NT2/D1 (cell line): ENCODE results near the gene CXADR.

Source experiments
- DNase-seq: peaks from one replicate; pipeline ENCODE4 v3.0.0-alpha.2; 2011; ENCODE audit warnings: low read depth, low spot score
- H3K27me3 ChIP-seq: 2 replicates; pipeline ENCODE4 v1.6.0; 2011; ENCODE audit warnings: mild to moderate bottlenecking; ENCODE audit not compliant: insufficient read length, insufficient read depth
- H3K36me3 ChIP-seq: 2 replicates; pipeline ENCODE4 v1.6.1; 2011; ENCODE audit warnings: mild to moderate bottlenecking, low read length, mixed read lengths; ENCODE audit not compliant: insufficient read depth, insufficient read length
- H3K4me1 ChIP-seq: 2 replicates; pipeline ENCODE4 v1.5.1; 2011; ENCODE audit not compliant: insufficient read depth, insufficient read length
- H3K4me3 ChIP-seq: 2 replicates; pipeline ENCODE4 v1.5.1; 2011; ENCODE audit warnings: low read depth; ENCODE audit not compliant: insufficient read length
- H3K9ac ChIP-seq: 2 replicates; pipeline ENCODE4 v1.6.0; 2011; ENCODE audit warnings: low read depth; ENCODE audit not compliant: insufficient read length
- H3K9me3 ChIP-seq: 2 replicates; pipeline ENCODE4 v1.5.1; 2011; ENCODE audit warnings: mild to moderate bottlenecking, low read length; ENCODE audit not compliant: insufficient read depth
- SUZ12 ChIP-seq: IDR thresholded peaks from 2 replicates; pipeline ENCODE4 v1.6.1; 2011; ENCODE audit not compliant: insufficient read length, insufficient read depth; ENCODE audit errors: extremely low read depth
- YY1 ChIP-seq: IDR thresholded peaks from 2 replicates; pipeline ENCODE4 v1.6.1; 2011; ENCODE audit not compliant: insufficient read length, insufficient read depth
- ZNF274 ChIP-seq: IDR thresholded peaks from 2 replicates; pipeline ENCODE4 v1.6.1; 2011; ENCODE audit warnings: mild to moderate bottlenecking, low read depth, low read length

CXADR gene

DNA sequence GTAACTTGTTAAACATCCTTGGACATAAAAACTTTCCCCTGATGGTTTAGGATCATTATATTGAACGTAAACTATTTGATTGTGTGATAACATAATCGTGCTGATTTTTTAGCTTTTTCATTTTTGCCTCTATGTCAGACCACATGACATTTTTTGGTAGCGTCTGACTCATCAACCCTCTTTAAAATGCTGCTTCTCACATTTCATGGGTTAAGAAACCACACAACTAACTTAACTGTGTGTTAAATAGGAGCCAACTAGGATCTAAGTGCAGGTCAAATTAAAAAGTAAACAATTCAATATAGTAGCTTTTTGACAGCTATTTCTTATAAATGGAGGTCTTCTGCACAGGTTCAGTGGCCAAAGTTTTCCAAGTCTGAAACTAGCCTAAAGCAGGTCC lies 90.0 kb downstream of the CXADR start:
- no peak for DNase-seq
- no peak for TF ChIP-seq ZNF274
- no peak for TF ChIP-seq SUZ12
- TF ChIP-seq YY1: no peak
- no peaks in the 10 kb centered on the region for H3K9me3 ChIP-seq
- H3K4me1 ChIP-seq: no peaks in the 10 kb centered on the region
- H3K9ac ChIP-seq: no peak overlapping the region
- no peaks in the 10 kb centered on the region for H3K27me3 ChIP-seq
- H3K36me3 ChIP-seq: peaks cover 99% of the 10 kb centered on the region
- no peak overlapping the region for H3K4me3 ChIP-seq

DNA sequence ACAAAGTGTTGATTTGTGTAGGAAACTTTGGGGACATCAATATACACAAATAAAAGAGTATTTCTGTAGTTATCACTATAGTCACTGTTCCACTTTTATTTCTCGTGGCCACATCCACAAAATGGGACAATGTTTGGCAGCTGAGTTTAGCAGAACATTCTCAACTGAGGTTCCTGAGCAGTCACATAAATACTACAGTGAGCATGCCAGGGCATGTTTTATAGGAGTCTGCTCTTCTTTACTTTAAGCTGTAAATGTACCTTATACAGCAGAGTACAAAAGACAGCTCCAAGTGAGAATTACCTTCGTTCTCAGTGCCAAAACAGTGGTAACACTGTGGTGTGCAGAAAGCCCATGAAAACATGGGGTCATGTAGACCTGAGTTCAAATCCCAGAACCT lies 94.8 kb downstream of the CXADR start:
- peaks cover 82% of the 10 kb centered on the region for H3K36me3 ChIP-seq
- TF ChIP-seq SUZ12 (no peak), YY1 (no peak), ZNF274 (no peak)
- DNase-seq: no peak
- no peak overlapping the region for H3K4me3 ChIP-seq
- no peaks in the 10 kb centered on the region for H3K27me3 ChIP-seq
- H3K9ac ChIP-seq: no peak overlapping the region
- H3K9me3 ChIP-seq: no peaks in the 10 kb centered on the region
- no peaks in the 10 kb centered on the region for H3K4me1 ChIP-seq

DNA sequence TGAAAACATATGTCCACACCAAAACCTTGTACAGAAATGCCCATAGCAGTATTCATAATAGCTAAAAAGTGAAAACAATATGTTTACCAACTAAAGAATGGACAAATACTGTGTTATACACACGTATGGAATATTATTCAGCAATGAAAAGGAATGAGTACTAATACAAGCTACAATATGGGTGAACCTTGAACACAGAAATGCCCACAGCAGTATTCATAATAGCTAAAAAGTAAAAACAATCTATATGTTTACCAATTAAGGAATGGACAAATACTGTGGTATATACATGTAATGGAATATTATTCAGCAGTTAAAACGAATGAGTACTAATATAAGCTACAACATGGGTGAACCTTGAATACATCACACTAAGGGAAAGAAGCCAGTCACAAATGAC lies 96.8 kb downstream of the CXADR start:
- H3K9ac ChIP-seq: no peak overlapping the region
- no peaks in the 10 kb centered on the region for H3K4me1 ChIP-seq
- H3K4me3 ChIP-seq: no peak overlapping the region
- H3K27me3 ChIP-seq: peaks cover 8% of the 10 kb centered on the region
- no peak for DNase-seq
- no peak for TF ChIP-seq ZNF274
- no peak for TF ChIP-seq YY1
- TF ChIP-seq SUZ12: no peak
- no peaks in the 10 kb centered on the region for H3K9me3 ChIP-seq
- H3K36me3 ChIP-seq: peaks cover 62% of the 10 kb centered on the region

DNA sequence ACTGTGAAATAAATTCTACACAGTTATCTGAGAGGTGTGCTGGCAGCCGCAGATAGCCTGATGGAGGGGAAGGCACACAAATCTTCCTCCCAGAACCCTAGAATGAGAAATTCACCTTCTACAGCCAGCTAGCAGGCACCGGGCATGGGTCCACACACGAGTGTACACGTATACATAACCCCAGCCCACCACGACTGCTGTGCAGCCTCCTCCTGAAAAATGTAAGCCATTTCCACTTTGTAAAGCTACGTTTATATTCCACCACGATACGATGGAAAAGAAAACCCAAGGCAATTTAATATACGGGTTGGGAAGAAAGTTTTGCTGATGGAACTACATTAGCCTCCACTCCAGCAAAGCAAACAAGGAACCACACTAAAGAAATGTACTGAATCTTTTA lies 98.1 kb downstream of the CXADR start:
- H3K9ac ChIP-seq: peak overlapping the region; percentile 93
- no peaks in the 10 kb centered on the region for H3K9me3 ChIP-seq
- H3K4me3 ChIP-seq: peak overlapping the region; percentile 86
- no peaks in the 10 kb centered on the region for H3K4me1 ChIP-seq
- no peak for DNase-seq
- H3K36me3 ChIP-seq: peaks cover 50% of the 10 kb centered on the region
- TF ChIP-seq SUZ12: no peak
- TF ChIP-seq YY1: no peak
- TF ChIP-seq ZNF274: no peak
- H3K27me3 ChIP-seq: peaks cover 8% of the 10 kb centered on the region

DNA sequence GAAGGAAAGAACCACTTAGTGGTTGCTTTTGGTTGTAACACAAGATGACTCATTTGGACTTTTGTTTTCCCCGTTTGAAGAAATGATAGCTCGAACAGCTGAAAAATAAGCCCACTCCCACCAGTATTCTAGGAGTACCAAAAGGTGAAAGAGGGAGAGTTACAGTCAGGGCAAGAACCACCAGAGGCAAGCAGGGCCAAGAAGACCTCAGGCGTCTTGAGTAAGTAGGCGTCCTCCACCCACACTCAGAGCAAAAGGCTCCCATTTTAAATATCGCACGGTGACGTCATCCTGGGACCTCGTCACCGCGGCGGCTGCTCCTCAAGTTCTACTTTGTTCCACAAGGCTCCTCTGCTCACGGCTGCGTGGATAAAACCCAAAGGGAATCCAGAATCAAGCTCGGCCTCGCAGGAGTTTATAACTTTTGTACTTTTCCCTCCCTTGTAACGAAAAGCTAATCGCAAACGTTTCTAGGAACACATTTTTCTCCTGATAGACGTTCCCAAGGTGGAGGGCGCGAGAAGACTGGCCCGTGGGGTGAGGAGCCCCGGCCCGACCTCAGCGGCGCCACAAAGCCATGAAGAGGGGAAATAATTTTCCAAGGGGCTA lies 98.7 kb downstream of the CXADR start:
- peaks cover 8% of the 10 kb centered on the region for H3K27me3 ChIP-seq
- H3K36me3 ChIP-seq: peaks cover 44% of the 10 kb centered on the region
- no peaks in the 10 kb centered on the region for H3K9me3 ChIP-seq
- peak overlapping the region; percentile 93 for H3K9ac ChIP-seq
- H3K4me1 ChIP-seq: no peaks in the 10 kb centered on the region
- no peak for TF ChIP-seq YY1
- TF ChIP-seq SUZ12: no peak
- no peak for TF ChIP-seq ZNF274
- peak overlapping the region; percentile 86 for H3K4me3 ChIP-seq
- DNase-seq: peak; percentile 59

DNA sequence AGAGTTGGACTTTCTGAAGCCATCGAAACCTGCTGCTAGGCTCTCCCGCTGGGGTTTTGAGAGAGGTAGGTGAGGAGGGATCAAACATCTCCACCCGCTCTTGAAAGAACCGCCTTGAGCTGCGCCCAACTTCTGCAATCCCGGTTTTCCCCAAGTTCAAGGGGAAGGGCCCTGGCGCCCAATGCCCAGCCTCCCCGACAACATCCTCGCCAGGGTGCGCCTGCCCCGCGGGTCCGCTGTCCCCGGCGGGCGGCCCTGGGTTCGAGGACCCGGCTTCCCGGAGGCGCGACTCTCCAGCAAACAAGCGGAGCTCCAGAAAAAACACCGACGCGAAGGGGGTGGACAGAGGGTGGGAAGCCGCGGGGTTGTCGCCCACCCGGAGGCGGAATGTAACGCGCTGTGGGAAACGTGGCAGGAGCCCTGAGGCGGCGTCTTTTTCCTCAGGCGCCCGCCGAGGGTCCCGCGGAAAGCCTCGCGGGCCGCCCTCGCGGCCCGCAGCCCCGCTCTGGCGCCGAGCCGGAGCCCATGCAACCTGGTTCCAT lies 99.3 kb downstream of the CXADR start:
- no peaks in the 10 kb centered on the region for H3K9me3 ChIP-seq
- peak overlapping the region; percentile 86 for H3K4me3 ChIP-seq
- DNase-seq: peak; percentile 43
- TF ChIP-seq ZNF274 (no peak), SUZ12 (no peak), YY1 (no peak)
- H3K9ac ChIP-seq: peak overlapping the region; percentile 93
- peaks cover 38% of the 10 kb centered on the region for H3K36me3 ChIP-seq
- H3K27me3 ChIP-seq: peaks cover 8% of the 10 kb centered on the region
- H3K4me1 ChIP-seq: no peaks in the 10 kb centered on the region

DNA sequence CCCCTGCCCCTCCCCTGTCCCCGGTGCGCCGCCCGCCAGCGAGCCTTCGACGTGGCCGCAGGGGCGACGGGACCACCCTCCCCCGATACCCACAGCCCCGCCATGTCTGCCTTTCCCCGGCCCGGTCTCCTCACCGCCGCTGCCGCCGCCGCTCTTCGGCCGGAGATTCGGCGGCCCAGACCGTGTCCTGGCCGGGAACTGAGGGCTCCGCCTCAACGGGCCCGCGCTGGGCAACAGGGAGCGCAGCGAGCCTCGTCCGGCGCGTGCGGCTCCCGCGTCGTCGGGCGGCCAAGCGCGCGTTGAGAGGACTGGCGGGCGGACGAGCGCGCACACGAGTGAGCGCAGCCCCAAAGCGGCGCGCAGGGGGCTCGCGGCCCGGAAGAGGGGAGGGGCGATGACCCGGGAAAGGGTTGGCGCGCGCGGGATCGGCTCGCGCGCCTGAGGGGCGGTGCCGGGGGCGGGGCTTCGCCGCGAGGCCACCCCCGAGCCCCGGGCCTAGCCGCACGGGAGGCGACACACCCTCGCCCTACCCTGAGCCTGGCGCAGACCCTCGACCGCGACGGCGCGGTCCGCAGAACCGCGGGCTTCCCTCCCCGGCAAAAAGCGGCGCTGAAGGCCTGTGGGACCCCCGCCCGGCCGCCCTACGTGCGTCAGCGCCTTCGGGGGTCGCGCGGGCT lies 99.9 kb downstream of the CXADR start, which contains the start of gene BTG3:
Gene BTG3 (minus strand): TSS at position 337 of the 677 bp plus-strand sequence. CDS start 3,757 bp downstream, outside the sequence.
- peak within 1 kb of the TSS; percentile 86 for H3K4me3 ChIP-seq
- no peaks in the 10 kb centered on the region for H3K4me1 ChIP-seq
- no peak for TF ChIP-seq SUZ12
- TF ChIP-seq ZNF274: no peak
- no peak for TF ChIP-seq YY1
- H3K27me3 ChIP-seq: peaks cover 8% of the 10 kb centered on the region
- peak; percentile 77 for DNase-seq
- H3K9ac ChIP-seq: peak within 1 kb of the TSS; percentile 93
- no peaks in the 10 kb centered on the region for H3K9me3 ChIP-seq
- H3K36me3 ChIP-seq: peaks cover 32% of the 10 kb centered on the region

DNA sequence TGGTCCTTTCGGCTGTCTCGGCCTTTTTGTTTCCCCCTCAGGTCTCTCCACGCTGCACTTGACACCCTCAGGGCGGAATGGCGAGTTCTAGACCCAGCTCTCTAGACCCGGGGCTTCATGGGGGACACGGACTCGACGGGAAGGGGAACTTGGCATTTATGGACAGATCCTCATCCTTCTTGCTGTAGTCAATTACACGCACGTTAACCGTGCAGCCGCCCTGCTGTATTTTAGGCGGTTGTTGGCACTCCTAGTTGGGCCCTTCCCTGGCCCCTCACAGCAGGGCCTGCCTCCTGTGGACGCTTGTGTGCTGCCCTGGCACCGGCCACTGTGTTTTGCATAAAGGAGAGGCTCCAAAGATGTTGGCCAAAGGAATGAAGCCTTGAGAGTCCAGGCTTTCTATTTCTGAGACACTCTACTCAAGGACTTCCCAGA lies 100.4 kb downstream of the CXADR start:
- no peak for DNase-seq
- Histone ChIP-seq H3K27me3 (peaks cover 8% of the 10 kb centered on the region), H3K9ac (peak overlapping the region; percentile 93), H3K9me3 (no peaks in the 10 kb centered on the region), H3K36me3 (peaks cover 27% of the 10 kb centered on the region), H3K4me1 (no peaks in the 10 kb centered on the region), H3K4me3 (peak overlapping the region; percentile 86)
- TF ChIP-seq SUZ12 (no peak), YY1 (no peak), ZNF274 (no peak)
